ENCODE measurements around the gene KIRREL1.

The KIRREL1 gene

DNA sequence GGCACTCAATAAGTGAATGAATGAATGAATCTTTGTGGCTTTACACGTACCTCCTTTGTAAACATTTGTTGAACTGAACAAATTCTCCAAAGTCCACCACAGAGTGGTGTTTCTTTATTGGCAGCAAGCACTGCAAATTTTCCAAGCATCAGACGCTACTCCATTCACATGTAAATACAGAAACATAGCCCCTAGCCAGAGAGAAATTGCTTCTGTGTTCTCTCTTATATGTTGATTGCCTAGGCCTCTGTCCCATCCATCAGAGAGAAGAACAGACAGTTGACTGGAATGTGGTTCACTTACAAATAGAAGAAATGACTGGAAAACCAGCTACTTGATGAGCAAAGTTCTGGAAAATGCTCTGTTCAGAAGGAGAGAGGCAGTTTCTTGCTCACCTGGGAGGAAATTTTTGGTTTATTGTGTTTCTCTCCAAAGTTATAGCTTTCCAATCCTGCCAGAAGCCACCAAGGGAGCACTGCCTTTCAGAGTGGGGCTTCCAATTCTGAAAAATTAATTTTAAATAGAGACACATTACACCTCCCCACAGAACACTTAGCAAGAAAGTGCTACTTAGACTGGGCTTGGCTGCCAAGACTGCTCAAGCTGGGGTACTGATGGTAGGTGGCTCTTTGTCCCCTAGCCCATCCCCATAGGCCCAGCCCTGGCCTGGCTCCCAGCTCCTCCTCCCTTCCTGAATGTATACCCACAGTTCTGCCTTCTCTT is 18.1 kb upstream of the KIRREL1 start:
- DNase-seq: no peak

DNA sequence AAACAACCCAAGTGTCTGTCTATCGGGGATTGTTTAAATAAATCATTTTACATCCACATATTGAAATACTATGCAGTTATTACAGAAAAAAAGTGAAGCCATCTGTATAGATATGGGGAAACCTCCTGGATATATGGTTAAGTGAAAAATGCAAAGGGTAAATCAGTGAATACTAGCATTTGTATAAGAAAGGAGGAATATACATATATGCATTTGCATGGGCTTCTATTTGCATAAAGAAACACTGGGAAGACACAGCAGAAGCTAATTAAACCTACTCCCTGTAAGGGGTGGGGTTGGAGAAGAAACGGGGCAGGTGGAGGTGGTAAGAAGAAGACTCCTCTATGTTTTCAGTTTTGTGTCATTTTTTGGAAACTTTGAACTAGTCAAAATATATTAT is 16.6 kb upstream of the KIRREL1 start:
- no peak for DNase-seq

DNA sequence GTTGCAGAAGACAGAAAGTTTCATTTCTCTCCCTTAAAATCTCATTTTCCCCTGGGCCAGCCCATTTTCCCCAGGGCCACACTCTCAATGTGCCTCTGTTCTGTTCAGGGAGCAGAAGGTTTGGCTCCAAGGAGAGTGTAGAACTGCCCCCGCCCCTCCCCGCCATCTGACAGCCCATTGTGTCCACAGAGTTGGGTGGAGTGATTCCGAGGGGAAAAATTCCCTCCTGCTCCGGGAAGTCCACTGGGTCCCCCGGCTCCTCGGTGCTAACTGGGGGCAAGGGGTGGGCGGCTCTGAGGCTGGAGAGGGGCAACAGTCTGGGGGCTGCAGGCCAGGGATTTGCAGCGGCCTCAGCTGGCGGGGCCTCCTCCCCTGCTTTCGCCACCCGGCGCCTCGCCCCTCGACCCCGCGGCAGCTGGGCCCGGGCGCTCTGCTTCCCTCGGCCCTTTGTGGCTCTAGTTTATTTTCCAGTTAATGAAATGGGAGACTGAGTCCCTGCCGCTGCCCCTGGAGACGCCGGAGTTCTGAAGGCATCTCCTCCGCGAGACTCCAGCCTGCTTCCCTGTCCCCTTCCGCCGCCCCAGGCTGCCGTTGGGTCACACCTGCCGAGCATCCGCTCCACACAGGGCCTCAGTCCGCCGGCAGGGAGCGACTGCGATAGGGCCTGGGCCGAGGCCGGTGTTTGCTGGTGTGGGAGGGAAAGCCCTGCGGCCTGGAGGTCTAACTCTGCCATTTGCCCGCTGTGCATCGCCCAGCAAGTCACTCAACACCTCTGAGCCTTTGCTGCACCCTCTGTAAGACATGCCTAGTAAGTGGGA is 14.7 kb upstream of the KIRREL1 start:
- no peak for DNase-seq

DNA sequence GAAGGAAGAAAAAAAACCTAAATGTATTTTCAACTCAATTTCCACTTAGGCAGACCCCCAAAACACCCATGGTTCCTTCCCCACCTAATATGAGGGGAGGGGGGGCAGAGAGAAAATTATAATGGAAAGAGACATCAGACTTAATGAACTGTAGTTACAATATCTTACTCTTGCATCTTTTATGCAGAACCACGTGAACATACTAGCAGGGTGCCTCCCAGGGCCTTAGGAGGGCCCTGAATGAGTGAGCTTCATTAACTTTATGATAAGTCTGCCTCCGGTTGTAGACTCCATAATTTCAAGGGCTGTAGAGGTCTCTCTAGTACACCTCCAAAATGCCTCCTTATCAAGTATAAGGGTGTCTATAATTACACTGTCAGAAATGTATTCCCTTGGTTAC is 11.3 kb upstream of the KIRREL1 start:
- DNase-seq: no peak

DNA sequence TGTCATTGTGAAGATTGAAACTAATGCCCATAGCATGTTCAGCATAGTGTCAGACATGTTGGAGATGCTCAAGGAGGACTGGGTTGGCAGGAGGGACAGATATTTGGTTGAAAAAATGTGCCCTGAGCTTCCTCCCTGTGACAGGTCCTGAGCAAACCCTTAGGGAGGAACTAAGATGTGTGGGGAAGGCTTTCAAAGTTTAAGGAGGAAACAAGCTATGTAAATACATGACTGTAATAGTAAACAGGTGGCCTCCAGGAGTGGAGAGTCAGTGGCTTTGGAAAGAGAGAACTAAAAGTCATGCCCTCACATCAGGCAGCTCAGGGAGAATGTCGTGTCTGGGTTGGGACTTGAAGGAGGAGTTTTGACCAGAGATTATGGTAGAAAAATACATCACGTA is 9.7 kb upstream of the KIRREL1 start:
- DNase-seq: no peak

DNA sequence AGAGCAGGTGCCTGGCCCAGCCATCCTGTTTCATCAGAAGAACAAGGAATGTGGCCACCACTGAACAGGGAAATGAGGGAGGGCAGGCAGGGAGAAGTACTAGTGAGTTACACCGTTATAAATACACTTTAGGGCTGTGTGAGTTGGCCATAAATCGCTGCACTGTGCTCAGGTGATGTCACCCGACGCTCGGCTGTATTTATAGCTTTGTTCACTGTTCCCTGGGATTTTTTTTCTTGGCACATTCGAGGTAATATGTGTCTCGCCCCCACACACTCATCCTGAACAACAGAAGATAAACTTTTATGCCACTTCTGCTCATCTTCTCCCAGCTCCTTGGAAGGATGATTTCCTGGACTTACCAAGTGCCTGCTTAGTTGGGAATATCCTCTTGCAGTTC is 9.0 kb upstream of the KIRREL1 start:
- DNase-seq: no peak

DNA sequence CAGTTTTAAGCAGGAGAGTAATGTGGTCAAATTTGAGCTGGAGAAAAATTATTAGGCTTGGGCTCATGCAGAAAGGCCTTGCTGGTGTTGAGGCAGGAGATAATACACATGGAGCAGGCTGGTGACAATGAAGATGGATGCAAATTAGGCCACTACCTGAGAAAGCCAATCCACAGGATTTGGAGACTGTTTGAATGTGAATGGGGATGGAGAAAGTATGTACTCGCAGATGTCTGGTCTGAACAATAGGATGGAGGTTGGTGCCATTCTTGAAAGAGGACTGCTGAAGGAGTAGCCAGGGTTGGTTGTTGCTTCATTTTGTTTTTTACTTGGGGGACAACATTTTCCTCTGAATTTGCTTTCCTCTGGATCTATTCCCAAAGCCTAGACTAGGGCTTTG is 8.0 kb upstream of the KIRREL1 start:
- no peak for DNase-seq

DNA sequence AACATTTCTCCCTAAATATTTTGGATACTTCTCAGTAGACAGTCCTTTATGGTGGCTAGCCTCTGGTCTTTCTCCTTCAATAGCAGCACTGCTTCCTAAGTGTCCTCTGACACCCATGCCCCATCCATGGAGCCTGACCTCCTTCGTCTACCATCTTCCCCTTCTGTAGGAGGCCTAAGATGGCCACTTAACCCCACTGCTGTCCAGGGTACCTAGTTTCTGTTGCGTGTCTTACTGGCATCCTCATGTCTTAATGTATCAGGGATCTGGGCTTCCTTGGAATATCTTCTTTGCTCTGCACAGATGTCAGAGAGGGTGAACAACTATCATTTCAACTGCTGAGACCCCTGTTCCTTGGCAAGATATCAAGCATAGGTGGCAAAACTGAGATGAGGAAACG is 5.4 kb upstream of the KIRREL1 start:
- no peak for DNase-seq

DNA sequence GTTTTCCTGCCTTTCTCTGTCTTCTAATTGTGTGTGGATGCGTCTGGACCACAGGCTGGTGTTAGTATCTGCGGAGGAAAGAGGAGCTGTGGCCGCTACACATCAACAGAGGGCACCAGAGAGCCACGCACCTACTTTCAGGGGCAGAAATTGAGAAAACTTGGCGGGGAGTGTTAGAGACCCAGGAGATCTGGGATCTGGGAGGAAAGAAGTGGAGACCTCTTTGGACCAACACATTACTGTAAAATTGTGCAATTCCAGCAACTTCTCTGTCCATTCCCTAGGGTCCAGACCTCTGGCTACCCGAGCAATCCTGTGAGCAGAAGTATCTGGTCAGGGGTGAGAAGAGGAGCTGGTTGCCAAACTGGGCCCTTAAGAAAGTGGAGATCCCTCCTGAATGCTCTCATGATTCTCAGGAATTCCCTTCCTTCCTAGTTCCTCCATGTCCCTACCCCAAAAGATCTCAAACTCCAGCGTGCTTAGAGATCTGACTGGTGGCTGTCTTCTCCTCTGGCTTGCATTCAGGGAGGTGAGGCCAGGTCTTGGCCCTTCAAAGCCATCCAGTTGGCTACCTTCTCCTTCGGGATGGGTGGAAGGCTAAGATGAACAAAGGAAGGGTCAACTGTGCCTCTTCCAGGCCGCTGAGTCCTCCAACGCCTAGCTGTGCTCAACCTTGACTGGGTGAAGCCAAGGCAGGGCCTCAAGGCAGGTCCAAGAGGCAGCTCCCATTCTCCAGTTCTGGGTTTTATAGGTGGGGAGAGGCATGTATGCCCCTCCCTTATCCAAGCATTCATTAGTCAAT is 1.2 kb upstream of the KIRREL1 start:
- DNase-seq: peak; percentile 4

DNA sequence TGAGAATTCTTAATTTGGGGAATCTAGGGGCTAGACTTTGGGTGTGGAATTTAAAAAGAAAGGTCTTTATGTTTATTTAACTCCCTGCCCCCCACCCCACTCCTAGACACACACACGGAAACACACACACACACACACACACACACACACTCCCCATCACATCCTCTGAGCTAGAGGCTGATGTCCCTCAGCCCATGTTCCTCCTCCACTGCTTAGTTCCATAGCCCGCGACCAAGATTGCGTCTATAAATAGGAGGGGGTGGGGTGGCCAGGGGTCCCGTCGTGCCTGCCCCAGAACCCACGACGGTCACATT is 655 bp upstream of the KIRREL1 start:
- no peak for DNase-seq

DNA sequence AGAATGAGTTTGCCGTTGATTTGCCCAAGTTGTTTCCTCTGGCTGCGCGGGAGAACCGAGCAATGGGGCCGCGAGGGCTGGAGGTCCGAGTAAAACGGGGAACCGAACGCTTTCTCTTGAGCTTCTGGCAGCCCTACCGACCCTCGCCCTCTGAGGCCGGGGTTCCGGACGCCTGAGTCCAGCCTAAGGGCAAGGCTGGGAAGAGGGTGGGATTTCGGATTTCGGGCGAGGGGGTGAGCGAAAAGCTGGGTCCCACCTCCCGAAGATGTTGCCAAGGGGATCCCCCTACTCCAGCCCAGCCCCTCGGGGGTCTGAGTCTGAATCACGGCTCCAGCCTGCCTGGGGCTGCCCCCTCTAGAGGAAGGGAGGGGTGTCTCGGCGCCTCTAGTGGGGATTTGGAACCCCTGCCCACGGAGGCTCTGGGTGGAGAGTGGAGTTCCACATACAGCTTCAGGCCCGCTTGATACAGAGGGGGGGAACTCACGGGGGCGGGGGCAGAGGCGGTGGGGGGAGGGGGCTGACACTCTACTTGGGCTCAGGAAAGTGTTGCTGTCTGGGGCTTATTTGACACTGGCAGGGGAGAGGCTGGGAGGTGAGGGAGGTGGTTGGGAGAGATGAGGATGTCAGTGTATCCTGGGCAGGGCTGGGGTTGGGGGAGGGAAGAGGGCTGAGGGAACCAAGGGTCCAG is 617 bp downstream of the KIRREL1 start:
- DNase-seq: no peak

DNA sequence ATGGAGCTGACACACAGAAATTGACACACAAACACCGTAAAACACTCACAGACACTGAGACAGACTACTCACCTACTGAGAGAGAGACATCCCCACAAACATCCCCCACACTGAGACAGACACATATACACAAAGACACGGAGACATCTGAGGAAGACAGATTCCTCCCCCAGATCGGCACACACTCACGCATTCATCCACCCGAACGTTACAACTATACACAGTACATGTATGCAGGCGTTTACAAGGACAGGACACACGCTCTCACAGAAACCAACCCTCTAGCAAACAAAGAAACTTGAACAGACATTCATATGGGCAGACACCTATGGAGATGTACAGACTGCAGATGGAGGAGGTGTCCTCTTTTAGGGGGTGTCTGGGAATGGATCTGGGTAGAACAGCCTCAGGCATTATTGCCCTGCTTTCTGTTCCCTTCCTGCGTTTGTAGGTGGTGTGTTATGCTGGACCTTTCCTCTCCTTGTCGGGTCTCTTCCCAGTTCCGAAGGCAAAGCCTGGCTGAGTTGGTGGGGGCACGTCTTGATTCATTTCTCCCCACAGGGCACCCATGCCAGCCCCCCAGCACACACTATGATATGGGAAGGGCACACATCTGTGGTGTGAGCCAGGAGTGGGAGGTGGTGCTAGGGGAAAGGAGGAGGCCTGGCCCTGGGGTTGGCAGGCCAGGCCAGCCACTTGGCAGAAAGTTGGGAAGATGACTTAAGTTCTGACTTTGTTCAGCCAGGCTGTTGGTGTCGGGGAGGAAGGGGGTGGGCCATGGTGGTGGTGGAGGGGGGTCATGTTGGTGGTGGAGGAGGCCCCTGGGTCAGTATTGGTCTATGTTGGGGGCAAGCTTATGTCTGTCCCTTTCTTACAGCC is 1.5 kb downstream of the KIRREL1 start:
- DNase-seq: no peak

DNA sequence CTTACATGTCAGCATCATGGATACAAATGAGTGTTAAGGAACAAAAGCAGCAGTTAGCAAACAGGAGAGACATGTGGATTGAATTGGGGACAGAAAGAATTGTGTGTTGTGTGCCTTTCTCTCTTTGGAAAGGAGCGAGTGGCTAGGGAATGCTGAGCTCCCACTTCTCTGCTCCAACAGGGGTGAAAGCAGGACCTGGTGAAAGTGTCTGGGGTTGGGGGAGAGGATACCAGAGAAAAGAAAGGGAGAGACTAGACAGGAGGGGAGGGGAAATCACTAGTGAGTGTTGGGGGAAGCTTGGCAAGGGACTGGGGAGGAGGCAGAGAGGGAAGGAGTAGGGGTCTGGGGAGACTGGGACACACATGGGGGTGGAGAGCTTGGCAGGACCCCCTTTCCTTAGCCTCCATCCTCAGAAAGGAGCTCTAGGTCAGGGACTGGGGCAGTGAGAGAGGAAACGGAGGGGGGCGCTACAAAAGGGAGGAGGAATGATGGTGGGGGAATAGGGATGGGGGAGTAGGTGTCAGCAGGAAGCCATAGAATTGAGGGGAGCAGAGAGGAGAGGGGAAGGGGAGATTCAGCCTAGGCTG is 2.2 kb downstream of the KIRREL1 start:
- DNase-seq: no peak

DNA sequence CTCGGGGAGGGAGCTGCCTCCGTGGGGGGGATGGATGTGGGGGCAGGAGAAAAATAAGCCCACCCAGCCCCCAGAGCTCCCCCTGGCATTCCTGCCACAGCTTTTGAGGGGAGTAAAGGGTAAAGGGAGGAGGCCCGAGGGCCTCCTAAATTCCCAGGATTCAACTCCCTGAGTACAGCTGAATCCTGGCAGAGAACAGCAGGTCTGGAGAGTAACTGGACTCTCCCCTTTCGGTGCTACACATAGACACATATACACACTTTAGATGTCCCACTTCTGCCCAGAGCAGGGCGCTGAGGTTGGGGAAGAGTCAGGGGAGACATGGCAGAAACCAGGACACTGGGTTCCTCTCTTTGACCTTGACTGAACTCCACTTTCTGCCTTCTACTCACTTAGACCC is 3.0 kb downstream of the KIRREL1 start:
- no peak for DNase-seq

DNA sequence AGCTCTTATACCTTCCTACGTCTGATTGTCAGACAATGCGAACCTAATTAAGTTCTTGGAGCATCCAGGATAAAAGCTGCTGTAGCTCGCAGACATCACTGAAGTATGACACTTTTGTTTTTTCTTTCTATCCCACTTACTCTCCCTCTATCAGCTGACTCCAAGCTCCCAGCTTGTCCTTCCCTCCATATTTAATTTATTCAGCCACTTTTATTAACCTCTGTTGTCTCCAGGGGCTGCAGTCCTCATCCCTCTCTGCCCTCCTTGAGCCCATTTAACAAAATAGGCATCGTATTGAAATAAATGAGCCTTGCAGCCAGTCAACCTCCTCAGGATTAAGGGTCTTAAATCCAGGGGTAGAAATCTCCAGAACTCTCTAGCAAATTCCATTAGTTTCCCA is 7.1 kb downstream of the KIRREL1 start:
- DNase-seq: no peak

DNA sequence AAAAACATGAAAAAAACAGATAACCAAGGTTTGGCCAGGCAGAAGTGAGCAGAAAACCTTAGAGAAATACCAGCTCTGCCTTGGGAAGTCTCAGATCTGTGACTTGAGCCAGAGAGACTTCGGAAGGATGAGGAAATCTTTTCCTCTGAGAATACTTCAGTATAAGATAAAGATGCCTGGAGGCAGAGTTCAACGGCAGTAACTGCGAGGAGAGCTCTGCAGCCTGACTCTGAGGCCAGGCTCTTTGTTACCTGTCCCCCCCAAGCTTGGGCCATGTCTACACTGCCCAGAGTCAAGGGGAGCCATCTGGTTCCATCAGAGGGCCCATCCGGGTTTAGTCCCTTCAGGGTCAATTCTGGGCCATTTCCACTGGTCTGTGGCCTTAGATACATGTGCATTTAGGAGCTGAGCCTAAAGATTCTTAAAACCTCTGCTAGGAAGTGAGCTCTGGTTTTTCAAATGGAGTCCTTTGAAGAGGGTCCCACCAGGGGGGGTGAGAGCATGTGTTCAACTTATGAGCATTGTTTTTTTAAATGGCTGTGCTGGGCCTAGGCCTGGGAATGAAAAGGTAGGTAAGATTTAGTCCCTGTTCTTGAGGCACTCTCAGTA is 8.7 kb downstream of the KIRREL1 start:
- no peak for DNase-seq

DNA sequence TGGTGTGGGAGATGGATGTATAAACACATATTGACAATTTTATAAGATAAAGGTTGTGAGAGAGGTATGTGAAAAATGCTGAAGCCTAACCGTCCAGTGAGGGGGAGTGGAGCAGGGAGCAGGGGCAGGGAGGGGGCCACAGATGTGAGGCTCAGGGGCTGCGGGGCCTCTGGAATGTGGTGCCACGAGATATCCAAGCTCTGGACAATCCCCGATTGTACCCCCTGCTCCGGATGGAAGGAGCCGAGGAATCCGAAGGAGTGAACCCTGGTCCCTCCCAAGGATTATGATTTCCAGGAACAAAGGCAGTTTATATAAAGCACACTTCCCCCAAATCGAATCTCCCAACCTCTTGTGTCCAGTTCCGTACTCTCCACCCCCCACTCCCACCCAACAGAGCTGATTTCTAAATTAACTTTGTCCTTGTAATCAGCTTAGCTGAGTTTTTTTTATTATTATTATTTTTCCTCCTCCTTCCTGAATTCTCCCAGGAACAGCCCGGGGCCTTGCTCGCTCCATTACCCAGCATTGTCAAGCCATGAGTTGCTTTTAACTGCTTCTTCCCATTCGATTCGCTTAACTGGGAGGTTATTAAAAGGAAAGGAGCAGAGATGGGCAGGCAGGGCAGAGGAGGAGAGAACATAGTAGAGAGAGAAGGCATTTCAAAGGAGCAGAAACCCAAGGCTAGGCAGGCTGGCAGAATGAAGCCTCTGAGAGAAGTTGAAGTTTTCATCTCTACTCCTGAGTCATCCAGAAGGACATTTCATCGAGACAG is 9.4 kb downstream of the KIRREL1 start:
- no peak for DNase-seq

DNA sequence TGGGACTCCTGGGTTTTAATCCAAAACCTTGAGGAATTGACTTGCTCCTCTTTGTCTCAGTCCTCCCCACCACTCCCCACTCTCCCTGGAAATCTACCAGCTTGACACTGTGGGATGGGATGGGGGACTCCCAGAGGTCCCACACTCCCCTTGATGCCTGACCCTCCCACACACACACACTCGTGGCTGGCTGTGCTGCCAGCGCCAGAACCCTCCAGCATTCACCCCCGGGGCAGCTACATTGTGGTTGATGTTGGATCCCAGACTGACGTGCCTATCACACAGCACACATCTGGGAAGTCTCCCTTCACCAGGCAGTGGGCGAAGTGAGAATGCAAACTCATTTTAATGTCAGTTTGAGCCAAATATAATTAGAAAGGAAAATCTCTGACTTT is 10.0 kb downstream of the KIRREL1 start:
- no peak for DNase-seq

DNA sequence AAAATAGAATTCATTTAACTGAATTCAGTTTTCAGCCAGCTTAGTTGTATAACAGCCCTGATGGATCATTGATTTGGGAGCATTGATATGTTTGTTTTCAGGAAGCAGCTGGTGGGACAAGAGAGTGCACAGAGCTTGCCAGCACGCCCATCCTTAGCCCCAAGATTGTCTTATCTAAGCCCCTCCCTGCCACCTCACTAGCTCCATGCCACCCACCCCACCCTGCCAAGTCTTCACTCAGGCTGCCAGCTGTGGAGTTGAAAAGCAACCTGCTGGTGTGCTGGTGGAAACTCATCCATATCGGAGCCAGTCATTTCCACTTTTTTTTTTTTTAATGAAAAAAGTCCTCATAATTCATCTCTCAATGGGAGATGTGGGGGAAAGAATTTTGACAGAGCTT is 11.8 kb downstream of the KIRREL1 start:
- no peak for DNase-seq

DNA sequence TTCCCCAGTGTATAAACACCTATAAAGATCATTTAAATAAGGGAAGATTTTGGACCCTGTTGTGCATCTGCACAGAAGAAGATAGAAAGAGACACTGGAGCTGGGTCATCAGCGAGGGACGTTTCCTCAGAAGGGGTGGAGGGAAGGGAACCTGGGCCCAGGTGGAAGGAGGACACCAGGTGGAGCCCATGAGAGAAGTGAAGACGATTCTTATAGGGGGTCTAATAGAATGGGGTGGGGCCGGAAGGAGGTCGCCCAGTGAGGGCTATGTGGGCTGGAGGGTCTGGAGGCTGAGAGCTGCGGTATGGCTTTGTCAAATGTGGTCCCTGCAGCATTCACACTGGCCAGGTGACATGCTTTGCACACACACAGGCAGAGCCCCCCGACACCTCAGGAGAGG is 13.7 kb downstream of the KIRREL1 start:
- no peak for DNase-seq

All from T-helper 9 cell (primary cell).